OCI-LY1 (cell line): ENCODE results near the gene PADI6.

Experiments used
- EZH2 ChIP-seq: fragments of 200-600 bp; sonication (generic), shearing (Covaris generic); IDR thresholded peaks from 2 replicates; pipeline ENCODE4 v1.8.0; 2017; ENCODE audit warnings: borderline replicate concordance, mixed run types, mild to moderate bottlenecking, antibody characterized with exemption, low read length, moderate library complexity, mixed read lengths
- TF ChIP-seq, protein P1 (sequence below): fragments of 200-600 bp; sonication (generic), shearing (Covaris generic); IDR thresholded peaks from 2 replicates; pipeline ENCODE4 v1.5.1; 2017; ENCODE audit warnings: mild to moderate bottlenecking, antibody characterized with exemption, low read length, moderate library complexity, mixed read lengths

- TF ChIP-seq, protein P1, sequence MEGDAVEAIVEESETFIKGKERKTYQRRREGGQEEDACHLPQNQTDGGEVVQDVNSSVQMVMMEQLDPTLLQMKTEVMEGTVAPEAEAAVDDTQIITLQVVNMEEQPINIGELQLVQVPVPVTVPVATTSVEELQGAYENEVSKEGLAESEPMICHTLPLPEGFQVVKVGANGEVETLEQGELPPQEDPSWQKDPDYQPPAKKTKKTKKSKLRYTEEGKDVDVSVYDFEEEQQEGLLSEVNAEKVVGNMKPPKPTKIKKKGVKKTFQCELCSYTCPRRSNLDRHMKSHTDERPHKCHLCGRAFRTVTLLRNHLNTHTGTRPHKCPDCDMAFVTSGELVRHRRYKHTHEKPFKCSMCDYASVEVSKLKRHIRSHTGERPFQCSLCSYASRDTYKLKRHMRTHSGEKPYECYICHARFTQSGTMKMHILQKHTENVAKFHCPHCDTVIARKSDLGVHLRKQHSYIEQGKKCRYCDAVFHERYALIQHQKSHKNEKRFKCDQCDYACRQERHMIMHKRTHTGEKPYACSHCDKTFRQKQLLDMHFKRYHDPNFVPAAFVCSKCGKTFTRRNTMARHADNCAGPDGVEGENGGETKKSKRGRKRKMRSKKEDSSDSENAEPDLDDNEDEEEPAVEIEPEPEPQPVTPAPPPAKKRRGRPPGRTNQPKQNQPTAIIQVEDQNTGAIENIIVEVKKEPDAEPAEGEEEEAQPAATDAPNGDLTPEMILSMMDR, result no peak
- TF ChIP-seq EZH2, result no peak
Observed at GRCh38 chr1:17359808-17360207, 12.2 kb upstream of the PADI6 start.
